Bone marrow (tissue), 2 donors: Measurements from ENCODE around the gene KCNIP4.
"Not testable (repeated sequence)": the region's sequence is repeated elsewhere in the genome, so short reads cannot be mapped to it uniquely, and the experiment has no call there.

Experiments
- DNase-seq, 2 donors: peaks; one replicate each; lab custom pipeline; 2025; lab: John Stamatoyannopoulos, UW

Gene KCNIP4

GRCh38 chr4:20746000-20746399 is 1202.6 kb downstream of the KCNIP4 start:
- not testable (repeated sequence) for DNase-seq

GRCh38 chr4:20735931-20736330 is 1212.6 kb downstream of the KCNIP4 start:
- no peak for DNase-seq

GRCh38 chr4:20724915-20725314 is 1223.7 kb downstream of the KCNIP4 start:
- no peak for DNase-seq

- DNase-seq = no peak
These were observed 1225.1 kb downstream of the KCNIP4 start for GRCh38 chr4:20723463-20723862.

GRCh38 chr4:20723019-20723418 is 1225.6 kb downstream of the KCNIP4 start:
- DNase-seq = no peak

- no peak for DNase-seq
These were observed 1237.2 kb downstream of the KCNIP4 start for GRCh38 chr4:20711335-20711734.

GRCh38 chr4:20700007-20700761 is 1248.4 kb downstream of the KCNIP4 start, which contains the start of gene PACRGL:
Gene PACRGL, plus strand, starts transcription at chr4:20700458. Its CDS starts 4,024 bp downstream, at chr4:20704482.
- peak; percentile 78 to 94 for DNase-seq

- no peak for DNase-seq
These were observed 1249.8 kb downstream of the KCNIP4 start for GRCh38 chr4:20698820-20699219.

GRCh38 chr4:20698382-20698781 is 1250.2 kb downstream of the KCNIP4 start:
- no peak for DNase-seq

GRCh38 chr4:20696815-20697214 is 1251.8 kb downstream of the KCNIP4 start:
- DNase-seq = no peak

- no peak for DNase-seq
These were observed 1260.7 kb downstream of the KCNIP4 start for GRCh38 chr4:20687864-20688263.

GRCh38 chr4:20684852-20685763 is 1263.5 kb downstream of the KCNIP4 start:
- no peak for DNase-seq

- DNase-seq = no peak
These were observed 1264.8 kb downstream of the KCNIP4 start for GRCh38 chr4:20683766-20684165.

- DNase-seq = no peak
These were observed 1265.7 kb downstream of the KCNIP4 start for GRCh38 chr4:20682853-20683252.

- DNase-seq = no peak
These were observed 1267.3 kb downstream of the KCNIP4 start for GRCh38 chr4:20681271-20681670.

- no peak for DNase-seq
These were observed 1267.8 kb downstream of the KCNIP4 start for GRCh38 chr4:20680736-20681135.

- no peak for DNase-seq
These were observed 1268.6 kb downstream of the KCNIP4 start for GRCh38 chr4:20679951-20680350.
